GM21723 (cell line): ENCODE data around the gene RBM23.
"Not testable (repeated sequence)": the region's sequence is repeated elsewhere in the genome, so short reads cannot be mapped to it uniquely, and the experiment has no call there.

Experiments
- ATAC-seq: cut with Tn5 transposase; IDR thresholded peaks from one replicate; pipeline ENCODE4 v1.9.1; 2021; ENCODE audit warnings: mild to moderate bottlenecking, moderate library complexity; ENCODE audit not compliant: unreplicated experiment

RBM23 gene

DNA sequence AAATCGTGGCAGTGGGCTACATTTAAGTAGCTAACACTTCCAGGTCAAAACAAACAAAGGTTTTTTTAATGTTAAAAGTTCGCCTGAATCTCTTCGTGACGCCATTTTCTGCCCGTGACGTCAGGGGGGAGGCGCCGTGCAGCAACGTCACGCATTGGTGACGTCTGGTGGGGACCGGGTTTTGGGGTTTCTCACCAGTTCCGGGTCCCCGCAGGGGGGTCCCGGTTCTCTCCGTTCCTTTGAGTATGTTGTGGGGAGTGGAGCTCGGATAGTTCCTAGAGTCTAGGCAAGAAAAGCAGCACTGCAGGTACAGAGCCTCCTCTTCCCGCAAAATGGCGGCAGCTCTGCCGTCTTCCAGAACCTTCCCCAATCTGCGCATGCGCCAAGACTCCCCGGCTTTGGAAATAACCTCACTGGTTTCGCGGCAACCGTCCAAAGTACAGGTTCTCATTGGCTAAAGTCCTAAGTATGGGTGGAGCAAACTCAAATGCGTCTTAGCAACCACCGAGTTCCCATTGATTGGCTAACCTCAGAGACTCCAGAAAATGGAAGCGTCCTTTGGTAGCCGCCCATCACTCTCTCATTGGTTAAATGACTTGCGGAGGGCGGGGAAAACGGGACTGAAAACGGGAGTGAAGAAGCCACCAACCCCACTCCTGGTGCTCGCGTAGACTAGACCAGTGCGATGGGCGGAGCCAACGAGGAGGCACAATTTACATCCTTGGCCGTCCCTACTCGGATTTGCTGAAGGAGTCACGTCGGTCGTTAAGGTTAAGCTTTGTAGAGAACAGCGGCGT is at the start of gene RBM23:
TSS of gene RBM23 (minus strand) at position 346 of the 797 bp plus-strand sequence.
- peak; percentile 92 for ATAC-seq

DNA sequence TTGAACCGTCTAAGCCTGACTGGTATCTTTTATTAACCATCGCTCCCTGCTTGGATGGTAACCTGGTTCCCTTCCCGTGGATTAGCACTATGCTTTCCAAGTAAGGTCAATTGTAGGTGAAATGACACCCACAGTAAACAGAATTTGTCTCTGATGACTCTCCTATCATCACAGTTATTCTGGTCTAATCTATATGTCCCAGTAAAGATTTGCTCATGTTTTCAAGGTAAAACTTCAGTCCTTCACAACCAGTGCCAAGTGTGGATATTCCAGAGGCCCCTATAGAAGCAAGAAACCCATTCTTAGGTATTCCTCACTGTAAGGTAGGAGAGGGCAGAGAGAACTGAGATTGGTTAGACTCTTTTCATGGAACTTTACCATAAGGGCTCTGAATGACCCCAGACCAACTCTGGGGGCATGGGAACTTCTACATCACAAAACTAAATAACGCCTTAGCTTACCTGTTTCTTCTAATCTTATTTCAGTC is 47.9 kb upstream of the RBM23 start:
- no peak for ATAC-seq

DNA sequence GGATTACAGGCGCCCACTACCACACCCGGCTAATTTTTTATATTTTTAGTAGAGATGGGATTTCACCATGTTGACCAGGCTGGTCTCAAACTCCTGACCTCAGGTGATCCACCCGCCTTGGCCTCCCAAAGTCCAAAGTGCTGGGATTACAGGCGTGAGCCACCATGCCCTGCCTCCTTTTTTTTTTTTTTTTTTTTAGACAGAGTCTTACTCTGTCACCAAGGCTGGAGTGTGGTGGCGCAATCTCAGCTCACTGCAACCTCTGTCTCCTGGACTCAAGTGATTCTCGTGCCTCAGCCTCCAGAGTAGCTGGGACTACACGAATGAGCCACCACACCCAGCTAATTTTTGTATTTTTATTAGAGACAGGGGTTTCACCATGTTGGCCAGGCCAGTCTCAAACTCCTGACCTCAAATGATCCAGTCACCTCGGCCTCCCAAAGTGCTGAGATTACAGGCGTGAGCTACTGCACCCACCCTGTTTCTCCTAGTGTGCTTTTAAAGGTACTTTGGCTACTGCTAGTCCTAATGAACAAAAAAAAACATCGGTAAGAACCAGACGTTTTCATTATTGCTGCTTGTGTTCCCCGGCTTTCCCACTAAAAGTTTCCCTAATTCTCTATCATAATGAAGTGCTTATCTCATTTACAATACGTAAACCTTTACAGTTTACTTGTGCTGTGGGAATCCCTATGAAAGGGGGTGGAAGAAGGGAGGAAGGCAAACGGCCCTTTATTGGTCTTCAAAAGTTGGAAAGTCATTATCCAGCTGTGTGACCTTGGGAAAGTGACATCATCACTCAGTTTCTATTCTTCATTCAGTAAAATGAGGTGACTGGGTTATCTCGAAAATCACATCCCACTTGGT is 47.2 kb upstream of the RBM23 start:
- ATAC-seq, result not testable (repeated sequence)

DNA sequence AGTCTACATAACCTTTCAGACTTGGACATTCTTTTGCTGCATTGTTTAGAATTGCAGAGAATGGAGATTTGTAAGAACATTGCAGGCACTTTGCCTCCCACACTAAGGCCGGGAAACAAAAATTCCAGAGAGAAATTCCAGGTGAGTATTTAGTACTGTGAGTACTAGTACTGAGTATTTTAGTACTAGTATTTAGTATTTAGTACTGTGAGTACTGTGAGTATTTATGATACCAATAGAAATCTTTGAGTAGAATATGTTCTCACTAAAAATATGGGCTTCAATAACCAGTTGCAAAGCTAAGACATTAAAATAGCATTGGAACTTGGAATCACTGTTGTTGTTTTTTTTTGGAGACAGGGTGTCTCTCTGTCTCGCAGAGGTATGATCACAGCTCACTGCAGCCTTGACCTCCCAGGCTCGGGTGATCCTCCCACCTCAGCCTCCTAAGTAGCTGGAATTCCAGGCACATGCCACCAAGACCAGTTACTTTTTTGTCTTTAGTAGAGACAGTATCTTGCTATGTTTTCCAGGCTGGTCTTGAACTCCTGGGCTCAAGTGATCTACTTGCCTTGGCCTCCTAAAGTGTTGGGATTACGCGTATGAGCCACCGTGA is 43.2 kb upstream of the RBM23 start:
- no peak for ATAC-seq

DNA sequence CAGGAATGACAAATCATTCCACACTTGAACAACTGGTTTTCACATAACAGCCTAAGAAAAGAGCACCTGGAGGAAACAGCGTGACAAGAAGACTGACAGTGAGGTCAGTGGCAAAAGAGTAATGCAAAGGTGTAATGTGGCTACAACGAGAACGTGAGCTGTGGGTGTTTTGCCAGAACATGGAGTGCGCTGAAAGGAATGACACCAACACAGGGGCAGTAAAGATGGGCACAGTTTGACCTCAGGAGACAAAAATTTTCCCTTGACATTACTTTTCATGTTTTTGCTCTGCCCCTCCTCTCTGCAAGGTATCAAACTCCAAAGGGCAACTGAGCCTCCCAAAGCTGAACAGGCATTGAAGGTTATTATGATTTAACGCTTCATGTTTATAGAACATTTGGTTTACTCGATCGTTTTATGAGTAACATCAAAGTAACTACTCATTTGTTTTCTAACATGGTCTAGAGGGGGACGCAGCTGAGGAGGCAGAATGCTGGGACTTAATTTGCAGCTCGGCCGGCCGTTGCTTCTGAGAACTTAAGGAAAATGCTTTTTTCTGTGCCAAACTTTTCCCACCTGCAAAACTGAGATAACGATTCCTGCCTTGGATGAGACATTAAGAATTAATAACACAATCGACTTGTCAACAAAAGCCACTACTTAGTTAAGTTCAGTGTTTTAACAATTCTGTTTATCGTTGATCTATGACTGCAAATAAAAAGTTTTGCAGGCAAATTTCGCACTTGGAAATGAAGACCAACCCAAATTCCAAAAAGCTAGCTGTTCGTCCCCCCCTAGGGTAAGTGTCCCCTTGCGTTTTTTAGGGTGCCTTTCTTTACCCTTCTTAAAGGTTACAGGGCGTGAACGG is 37.0 kb upstream of the RBM23 start:
- ATAC-seq, result no peak

DNA sequence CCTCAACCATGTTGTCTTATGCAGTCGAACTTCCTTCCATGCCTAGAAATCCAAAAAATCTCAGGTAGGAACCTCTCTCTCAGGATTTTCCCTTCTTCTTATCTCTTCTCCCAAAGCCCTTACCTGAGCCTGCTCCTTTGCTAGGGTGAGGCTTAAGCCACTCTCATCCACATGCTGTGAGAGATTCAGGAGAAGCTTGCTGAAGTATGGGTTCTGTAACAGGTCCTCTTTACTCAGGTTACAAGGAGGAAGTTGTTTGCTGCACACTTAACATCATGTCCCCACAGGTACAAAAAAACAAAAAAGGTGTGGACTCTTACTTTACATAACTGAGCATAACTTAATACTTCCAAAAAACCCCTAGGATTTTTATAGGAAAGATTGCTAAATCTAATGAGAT is 33.5 kb upstream of the RBM23 start:
- ATAC-seq, result no peak

DNA sequence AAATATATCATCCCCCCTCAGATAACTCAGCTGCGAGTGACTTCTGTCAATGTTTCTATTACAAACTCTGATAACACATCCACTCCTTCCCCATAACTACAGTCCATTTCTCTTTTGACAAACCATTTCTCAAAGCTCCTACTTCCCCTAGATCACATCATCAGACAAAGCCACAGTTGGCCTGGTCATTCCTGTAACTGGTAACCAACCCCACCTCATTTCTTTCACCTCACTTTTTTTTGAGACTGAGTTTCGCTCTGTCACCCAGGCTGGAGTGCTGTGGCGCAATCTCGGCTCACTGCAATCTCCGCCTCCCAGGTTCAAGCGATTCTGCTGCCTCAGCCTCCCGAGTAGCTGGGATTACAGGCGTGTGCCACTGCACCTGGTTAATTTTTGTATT is 32.8 kb upstream of the RBM23 start:
- not testable (repeated sequence) for ATAC-seq

DNA sequence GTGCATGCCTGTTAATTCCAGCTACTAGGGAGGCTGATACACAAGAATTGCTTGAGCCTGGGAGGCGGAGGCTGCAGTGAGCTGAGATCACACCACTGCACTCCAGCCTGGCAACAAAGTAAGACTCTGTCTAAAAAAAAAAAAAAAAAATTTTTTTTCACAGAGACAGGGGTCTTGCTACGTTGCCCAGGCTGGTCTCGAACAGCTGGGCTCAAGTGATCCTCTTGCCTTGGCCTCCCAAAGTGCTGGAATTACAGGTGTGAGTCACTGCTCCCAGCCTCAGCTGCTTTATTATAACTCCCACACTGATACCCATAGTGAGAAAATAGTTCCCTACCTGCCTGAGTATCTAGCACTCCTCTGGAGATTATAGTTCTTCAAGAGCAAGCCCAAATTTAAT is 26.7 kb upstream of the RBM23 start:
- ATAC-seq, result no peak

DNA sequence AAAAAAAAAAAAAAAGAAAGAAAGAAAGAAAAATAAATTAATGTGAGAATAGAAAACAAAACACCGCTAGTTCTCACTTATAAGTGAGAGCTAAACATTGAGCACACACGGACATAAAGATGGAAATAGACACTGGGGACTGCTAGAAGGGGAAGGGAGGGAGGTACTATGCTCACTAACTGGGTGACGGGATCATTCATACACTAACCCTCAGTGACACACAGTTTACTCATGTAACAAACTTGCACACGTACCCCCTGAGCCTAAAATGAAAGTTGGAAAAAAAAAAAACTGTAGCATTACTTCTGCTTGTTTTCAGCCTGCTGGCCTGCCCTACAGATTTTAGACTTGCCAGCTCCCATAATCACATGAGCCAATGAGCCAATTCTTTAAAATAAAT is 20.7 kb upstream of the RBM23 start:
- ATAC-seq, result no peak

DNA sequence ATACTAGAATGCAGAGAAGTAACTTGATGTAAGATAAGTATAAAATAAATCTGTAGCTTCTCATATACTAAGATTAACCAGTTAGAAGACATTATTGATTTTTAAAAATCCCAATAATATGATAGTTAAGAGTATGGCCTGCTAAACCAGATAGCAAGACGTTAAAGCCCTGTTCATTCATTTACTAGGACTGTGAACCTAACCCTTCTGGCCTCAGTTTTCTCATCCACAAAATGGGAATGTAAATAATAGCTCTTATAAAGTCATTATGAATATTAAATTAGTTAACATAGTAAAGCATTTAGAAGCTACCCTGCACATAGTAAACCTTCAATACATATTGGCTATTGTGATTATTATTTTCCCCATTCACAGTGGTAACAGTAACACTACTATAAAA is 16.2 kb upstream of the RBM23 start:
- no peak for ATAC-seq

DNA sequence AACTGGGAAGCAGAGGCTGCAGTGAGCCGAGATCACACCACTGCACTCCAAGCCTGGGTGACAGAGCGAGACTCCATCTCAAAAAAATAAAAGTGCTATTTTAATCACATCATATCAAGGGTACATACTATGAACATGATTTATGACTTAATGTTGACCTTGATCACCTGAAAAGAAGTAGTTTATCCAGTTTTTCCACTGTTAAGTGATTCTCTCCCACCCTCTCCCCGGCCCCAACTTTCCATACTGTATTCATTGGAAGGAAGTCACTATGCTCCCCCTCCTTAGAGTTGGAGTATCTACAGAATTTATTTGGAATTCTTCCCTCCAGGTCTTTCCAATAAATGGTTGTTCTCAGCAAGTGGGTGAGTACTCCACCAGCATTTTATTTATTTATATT is 13.2 kb upstream of the RBM23 start:
- ATAC-seq, result no peak

DNA sequence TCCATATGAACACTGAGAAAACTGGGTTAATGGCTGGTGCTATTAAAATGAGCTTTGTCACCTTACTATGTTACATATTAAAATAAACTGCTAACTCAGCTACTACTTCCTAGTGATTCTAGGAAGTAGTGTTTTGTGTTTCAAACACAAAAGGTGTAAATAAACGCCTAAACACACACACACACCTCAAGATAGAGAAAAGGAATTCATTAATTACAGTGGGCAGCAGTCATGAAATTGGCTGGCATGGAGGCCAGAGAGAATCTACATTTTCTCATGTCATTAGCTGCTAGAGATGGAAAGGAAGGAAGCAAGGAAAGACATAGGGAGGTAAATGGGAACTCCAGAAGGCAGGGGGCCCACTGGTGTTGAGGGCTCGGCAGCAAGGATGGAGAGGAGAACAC is 11.0 kb upstream of the RBM23 start:
- no peak for ATAC-seq

DNA sequence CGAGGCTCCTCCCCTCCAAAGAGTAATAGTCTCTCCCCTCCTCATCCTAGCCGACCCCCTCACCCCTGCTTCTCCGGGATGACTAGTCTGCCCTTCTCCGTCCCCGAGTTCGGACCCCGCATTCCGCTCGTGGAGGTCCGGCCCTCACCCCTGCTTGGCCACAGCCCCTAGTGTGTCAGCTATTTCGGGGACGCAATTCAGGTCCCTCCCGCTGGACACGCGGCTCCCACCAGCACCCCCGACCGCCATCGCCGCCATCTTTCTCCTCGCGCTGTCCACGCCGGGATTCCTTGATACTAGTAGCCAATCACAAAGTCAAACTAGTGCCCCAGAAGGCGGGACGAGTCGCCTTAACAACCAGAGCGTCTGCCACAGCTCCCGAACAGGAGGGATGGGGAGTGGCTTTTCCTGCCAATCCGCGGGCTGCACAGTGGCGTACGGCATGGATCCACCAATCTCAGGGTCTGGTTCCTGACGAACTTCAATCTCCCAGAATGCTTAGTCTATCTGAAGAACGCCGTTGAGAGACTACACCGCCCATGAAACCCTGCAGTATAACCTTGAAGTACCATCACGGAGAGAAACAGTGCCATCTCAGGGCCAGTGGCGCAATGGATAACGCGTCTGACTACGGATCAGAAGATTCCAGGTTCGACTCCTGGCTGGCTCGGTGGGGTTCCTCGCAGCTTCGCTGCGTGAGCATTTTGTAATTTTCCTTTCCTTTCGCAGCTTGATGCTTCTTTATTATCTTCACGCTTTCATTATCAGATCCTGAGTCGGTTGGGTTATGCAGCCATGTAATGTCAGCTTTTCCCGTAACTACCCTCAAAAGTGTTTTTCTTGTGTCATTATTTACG is 10.4 kb upstream of the RBM23 start, which contains the start of gene PRMT5:
TSS of gene PRMT5 (minus strand) at position 273 of the 857 bp plus-strand sequence. CDS start at position 258, 15 bp downstream.
- peak; percentile 91 for ATAC-seq

DNA sequence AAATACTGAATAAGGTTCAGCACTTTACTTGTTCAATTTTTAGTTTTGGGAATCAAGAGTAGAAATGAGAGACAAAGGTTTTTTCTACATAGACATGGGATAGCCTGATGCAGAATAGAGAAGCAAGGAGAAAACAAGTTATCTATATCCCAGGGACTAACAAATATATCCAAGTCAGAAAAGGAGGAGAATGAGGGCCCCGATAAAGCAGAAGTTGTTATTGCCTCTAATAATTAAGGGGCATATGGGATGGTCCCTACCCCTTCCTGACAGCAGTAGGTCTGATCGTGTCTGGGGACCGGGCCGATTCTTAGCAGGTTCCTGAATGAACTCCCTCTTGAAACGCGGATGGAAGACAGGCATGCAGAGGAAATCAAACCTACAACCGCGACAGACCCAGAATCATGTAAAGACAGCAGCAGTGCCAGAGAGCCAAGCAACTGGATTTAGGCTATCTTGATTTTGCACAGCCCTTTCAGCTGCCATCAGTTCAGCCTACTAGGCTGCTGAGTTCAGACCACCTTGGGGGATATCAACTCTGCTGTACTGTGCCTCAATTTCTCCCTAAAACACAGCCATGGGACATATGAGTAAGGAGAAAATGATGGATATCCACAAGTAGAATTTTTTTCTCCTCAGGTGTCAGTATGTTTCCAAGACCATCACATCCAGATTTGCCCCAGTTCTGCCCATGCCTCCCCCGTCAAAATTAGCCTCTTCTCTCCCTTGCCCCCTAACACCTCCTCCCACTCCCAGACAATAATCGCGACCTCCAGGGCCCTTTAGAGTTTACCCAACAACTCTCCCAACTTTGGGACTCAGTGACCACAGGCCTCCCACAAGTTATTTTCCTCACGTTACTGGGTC is 9.5 kb upstream of the RBM23 start:
- no peak for ATAC-seq

DNA sequence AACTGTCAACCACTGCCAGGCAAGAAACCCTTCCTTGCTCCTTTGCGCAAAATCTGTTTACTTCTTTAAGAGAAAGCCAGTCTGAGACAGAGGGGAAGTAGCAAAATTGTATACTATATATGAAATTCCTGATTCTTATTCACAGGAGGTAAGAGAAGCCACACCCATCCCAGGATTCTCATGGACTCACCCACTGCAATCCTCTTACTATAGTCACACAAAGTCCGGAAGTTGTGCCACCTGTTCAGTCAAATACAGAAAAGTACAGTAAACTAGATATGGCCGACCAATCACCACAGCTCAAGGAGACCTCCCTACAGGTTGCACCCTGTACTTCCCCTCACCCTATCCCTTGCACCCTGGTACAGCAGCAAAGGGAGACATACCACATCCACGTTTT is 7.4 kb upstream of the RBM23 start:
- no peak for ATAC-seq

DNA sequence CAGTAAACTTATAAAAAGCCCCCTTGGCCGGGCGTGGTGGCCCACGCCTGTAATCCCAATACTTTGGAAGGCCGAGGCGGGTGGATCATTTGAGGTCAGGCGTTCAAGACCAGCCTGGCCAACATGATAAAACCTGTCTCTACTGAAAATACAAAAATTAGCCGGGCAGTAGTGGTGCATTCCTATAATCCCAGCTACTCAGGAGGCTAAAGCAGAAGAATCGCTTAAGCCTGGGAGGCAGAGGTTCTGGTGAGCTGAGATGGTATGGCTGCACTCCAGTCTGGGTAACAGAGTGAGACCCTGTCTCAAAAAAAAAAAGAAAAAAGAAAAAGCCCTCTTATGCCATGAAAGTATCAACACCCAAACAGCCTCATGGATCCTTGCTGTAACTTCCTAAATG is 6.6 kb upstream of the RBM23 start:
- no peak for ATAC-seq

DNA sequence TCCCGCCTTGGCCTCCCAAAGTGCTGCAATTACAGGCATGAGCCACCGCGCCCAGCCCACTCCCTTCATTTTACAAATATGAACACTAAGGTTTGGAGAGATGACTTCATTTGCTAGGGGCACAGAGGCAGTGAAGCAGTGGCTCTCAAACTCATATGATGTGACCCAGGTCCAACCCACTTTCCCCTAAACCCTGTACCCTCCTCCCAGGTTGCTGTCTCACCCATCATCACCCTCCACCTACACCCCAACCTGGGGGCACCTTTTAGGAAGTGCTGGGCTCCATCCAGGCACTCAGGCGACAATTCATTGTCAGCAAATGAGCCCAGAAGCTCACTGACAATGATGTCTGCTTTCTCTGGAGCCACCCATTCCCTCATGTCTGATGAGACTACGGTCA is 4.8 kb upstream of the RBM23 start:
- no peak for ATAC-seq

DNA sequence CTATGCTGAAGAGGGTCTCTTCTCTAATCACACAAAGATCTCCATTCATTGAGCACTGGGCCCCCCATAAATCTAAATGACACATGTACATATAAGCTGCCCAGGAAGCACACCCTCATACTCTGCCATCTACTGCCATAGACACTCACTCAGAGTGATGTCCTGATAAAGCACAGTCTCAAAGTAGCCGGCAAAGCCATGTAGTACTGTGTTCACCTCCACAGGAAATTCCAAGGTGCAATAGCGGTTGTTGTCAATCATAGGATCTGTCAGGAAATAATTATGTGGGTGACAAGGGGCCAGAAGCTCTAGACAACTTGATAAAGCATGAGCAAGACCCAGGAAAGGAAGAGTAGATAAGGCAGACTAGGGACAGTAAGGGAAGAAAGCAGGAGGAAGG is 3.3 kb upstream of the RBM23 start:
- no peak for ATAC-seq

DNA sequence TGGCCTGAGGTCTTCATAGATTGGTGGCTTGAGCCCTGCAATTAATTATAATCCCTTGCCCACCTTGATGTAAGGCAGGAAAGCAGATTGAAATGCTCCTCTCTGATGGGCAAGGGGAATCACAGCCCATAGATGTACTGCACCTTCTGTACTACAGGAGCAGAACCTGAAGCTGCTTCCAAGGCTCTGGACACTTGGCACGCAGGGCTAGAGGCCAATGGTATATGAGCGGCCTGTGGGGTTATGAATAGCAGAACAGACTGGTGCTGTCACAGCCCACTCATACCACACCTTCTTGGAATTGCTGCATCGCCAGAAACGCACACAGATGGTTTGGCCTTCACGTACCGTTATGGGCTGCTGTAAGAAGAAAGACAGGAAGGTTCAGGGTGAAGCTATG is 1.7 kb upstream of the RBM23 start:
- no peak for ATAC-seq
